B cell (primary cell): Measurements from ENCODE around the gene CDADC1. TPM values are rescaled to one million over a fixed set of nuclear protein-coding genes. Genes with fewer than 3 reads are reported as not detected.

Experiments
- ATAC-seq: fragments of 200-7000 bp; cut with Tn5 transposase; one replicate; pipeline ENCODE4 v1.10.0; 2021; ENCODE audit warnings: low read depth, mild to moderate bottlenecking, moderate number of reproducible peaks, moderate library complexity
- CTCF ChIA-PET: fragments of 350-600 bp; sonication (Branson Sonifier 250); formaldehyde crosslinking; loops from one replicate; lab custom pipeline; 2021; ENCODE audit warnings: antibody characterized with exemption, inconsistent platforms; lab: Charles Lee
- POLR2A ChIA-PET: fragments of 350-600 bp; sonication (Branson Sonifier 250); formaldehyde crosslinking; loops from one replicate; lab custom pipeline; 2021; ENCODE audit warnings: antibody characterized with exemption; lab: Charles Lee
- DNase-seq: peaks from one replicate; pipeline ENCODE4 v3.0.0; 2013
- H2AFZ ChIP-seq: 2 replicates; pipeline ENCODE4 v1.6.1; 2012; ENCODE audit warnings: mild to moderate bottlenecking, low read depth, low read length; ENCODE audit not compliant: insufficient read depth, poor library complexity, severe bottlenecking
- H3K27ac ChIP-seq, 2 donors: 1 replicate in 1 of 2; 2 replicates in 1 of 2; pipeline ENCODE4 v1.5.1; 2012 to 2013; ENCODE audit warnings: low read length in 2 of 2, mild to moderate bottlenecking in 2 of 2, moderate library complexity in 1 of 2
- H3K27me3 ChIP-seq, 4 experiments: fragments of 200-600 bp in 1 of 4; sonication (generic) in 1 of 4; replicated peaks in 1 of 4; 1 replicate in 2 of 4; 2 replicates in 2 of 4; pipeline versions ENCODE4 v1.6.1 to v1.7.0; 2013 to 2016; ENCODE audit warnings: low read length in 3 of 4, mild to moderate bottlenecking in 2 of 4, mixed read lengths in 1 of 4, moderate library complexity in 1 of 4; ENCODE audit not compliant: insufficient read depth in 4 of 4, control insufficient read depth in 3 of 4; ENCODE audit errors: control extremely low read depth in 1 of 4
- H3K36me3 ChIP-seq, 2 experiments: replicated peaks in 1 of 2; 1 replicate in 1 of 2; 2 replicates in 1 of 2; pipeline versions ENCODE4 v1.6.1 to v1.7.1; 2013; ENCODE audit warnings: low read length in 1 of 2; ENCODE audit not compliant: insufficient read depth in 2 of 2, control insufficient read depth in 1 of 2; ENCODE audit errors: control extremely low read depth in 1 of 2, extremely low read depth in 1 of 2
- H3K4me1 ChIP-seq, 2 donors: fragments of 200-600 bp in 1 of 2; sonication (generic) in 1 of 2; 1 replicate in 1 of 2; 2 replicates in 1 of 2; pipeline versions ENCODE4 v1.5.1 to v1.6.1; 2013 to 2017; ENCODE audit warnings: low read length in 2 of 2; ENCODE audit not compliant: control insufficient read depth in 2 of 2, insufficient read depth in 2 of 2
- H3K4me2 ChIP-seq: replicated peaks from 2 replicates; pipeline ENCODE3; 2012; ENCODE audit warnings: mild to moderate bottlenecking, low read depth, low read length; ENCODE audit not compliant: poor library complexity, severe bottlenecking
- H3K4me3 ChIP-seq, 5 experiments: fragments of 200-600 bp in 1 of 5; sonication (generic) in 1 of 5; 1 replicate in 3 of 5; 2 replicates in 2 of 5; pipeline versions ENCODE4 v1.5.1 to v1.7.0; 2011 to 2016; ENCODE audit warnings: low read length in 4 of 5, mild to moderate bottlenecking in 4 of 5, low read depth in 2 of 5, control low read depth in 1 of 5, moderate library complexity in 1 of 5; ENCODE audit not compliant: insufficient read depth in 1 of 5; ENCODE audit errors: control extremely low read depth in 1 of 5, extremely low read depth in 1 of 5
- H3K79me2 ChIP-seq: fragments of 200-600 bp; sonication (generic); one replicate; pipeline ENCODE4 v1.6.0; 2016; ENCODE audit warnings: low read length; ENCODE audit not compliant: control insufficient read depth, insufficient read depth
- H3K9ac ChIP-seq: fragments of 200-600 bp; sonication (generic); 2 replicates; pipeline ENCODE4 v1.6.1; 2017; ENCODE audit warnings: mild to moderate bottlenecking, low read length, moderate library complexity
- H3K9me3 ChIP-seq, 3 donors: one replicate each; pipeline versions ENCODE4 v1.6.1 to v1.7.1; 2013; ENCODE audit warnings: low read length in 2 of 3; ENCODE audit not compliant: control insufficient read depth in 2 of 3, insufficient read depth in 1 of 3; ENCODE audit errors: control extremely low read depth in 1 of 3
- H4K20me1 ChIP-seq: 2 replicates; pipeline ENCODE4 v1.6.0; 2012; ENCODE audit warnings: mild to moderate bottlenecking, low read length; ENCODE audit not compliant: insufficient read depth, control insufficient read depth, poor library complexity, severe bottlenecking
- H3K27ac Mint-ChIP-seq: one replicate; pipeline ENCODE4 v1.8.0; 2021; ENCODE audit warnings: mixed read lengths
- H3K27me3 Mint-ChIP-seq: one replicate; pipeline ENCODE4 v1.8.0; 2021; ENCODE audit warnings: mixed read lengths
- H3K4me1 Mint-ChIP-seq: one replicate; pipeline ENCODE4 v1.8.0; 2021; ENCODE audit warnings: mixed read lengths
- H3K4me3 Mint-ChIP-seq: one replicate; pipeline ENCODE4 v1.8.0; 2021; ENCODE audit warnings: mixed read lengths
- H3K9me3 Mint-ChIP-seq: one replicate; pipeline ENCODE4 v1.8.0; 2022; ENCODE audit warnings: mixed read lengths; ENCODE audit not compliant: insufficient read depth
- CTCF ChIP-seq: fragments of 200-600 bp; IDR thresholded peaks from one replicate; pipeline ENCODE4 v1.8.0; 2022; ENCODE audit warnings: antibody characterized with exemption, mild to moderate bottlenecking
- EZH2 ChIP-seq: IDR thresholded peaks from 2 replicates; pipeline ENCODE4 v1.6.1; 2012; ENCODE audit warnings: borderline replicate concordance, low read depth, mild to moderate bottlenecking, moderate library complexity, low read length; ENCODE audit not compliant: insufficient read depth, poor library complexity, severe bottlenecking
- WGBS: methylation state at CpG from one replicate; pipeline ENCODE4 v1.1.5; 2013; ENCODE audit warnings: missing lambda C conversion rate; ENCODE audit not compliant: insufficient coverage; 5-methylcytosine and 5-hydroxymethylcytosine counted together
- intact Hi-C: fragments of 100-400 bp; cut with micrococcal nuclease; formaldehyde crosslinking; loops from one replicate; pipeline ENCODE4 v1.10.0; 2022
- polyA plus RNA-seq: library from polyadenylated mRNA; depleted of rRNA; stranded (reverse); fragments of >200 nt; gene quantifications from 2 replicates; pipeline ENCODE4 v1.2.3, GENCODE V29; 2012
- total RNA-seq, 2 donors: library from RNA; stranded (reverse); fragments of 120-200 nt in 1 of 2; gene quantifications; 1 replicate in 1 of 2; 2 replicates in 1 of 2; pipeline versions ENCODE4 v1.2.3 to v1.2.4, GENCODE V29; 2013 to 2022

The CDADC1 gene
- total and polyA plus RNA-seq, 2 donors (not counting 1 experiment from before 2014, with no cell fraction given): 3.0 to 14.5 TPM

DNA sequence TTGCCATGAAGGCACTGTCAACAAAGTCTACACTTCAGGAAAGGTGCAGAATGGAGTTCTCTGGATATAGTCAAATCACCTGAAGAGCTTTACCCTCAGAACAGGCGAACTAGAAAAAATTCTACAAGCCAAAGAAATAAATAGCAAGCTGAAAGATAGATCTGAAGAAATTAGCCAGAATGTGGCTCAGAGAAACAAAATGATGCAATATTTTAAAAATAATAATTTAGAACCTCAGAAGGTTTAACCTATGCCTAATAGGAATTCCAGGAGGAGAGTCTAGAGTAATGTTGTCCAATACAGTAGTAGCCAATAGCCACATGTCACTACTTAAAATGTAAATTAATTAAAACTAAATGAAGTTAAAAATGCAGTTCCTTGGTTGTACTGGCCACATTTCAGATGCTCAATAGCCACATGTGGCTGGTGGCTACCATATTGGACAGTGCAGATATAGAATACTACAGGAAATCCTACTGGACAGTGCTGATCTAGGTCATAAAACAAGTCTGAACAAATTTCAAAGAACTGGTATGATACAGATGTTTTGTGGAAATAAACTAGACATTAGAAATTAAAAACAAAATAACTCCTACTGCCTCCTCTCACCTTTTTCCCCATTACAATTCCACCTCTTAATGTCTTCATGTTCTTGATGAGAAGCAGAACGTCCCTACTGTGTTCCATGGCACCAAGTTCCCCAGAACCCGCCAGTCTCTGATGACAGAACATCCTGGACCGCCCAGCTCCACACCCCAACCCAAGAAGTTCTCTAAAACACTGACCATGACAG lies 679 bp upstream of the CDADC1 start:
- peaks cover 4% of the 10 kb centered on the region for H3K79me2 ChIP-seq
- 0% methylated on average over 3 of the region's 4 CpGs for WGBS
- Mint-ChIP-seq H3K27me3 (no peaks in the 10 kb centered on the region), H3K27ac (peak overlapping the region; percentile 97), H3K9me3 (no peaks in the 10 kb centered on the region), H3K4me3 (peak overlapping the region; percentile 100), H3K4me1 (peaks cover 26% of the 10 kb centered on the region)
- ChIA-PET CTCF (interaction anchor here (1.0 to 1.4 kb wide), 4 partner anchors 16 to 36 kb away, joined by 3 to 4 read pairs (median 4); no protein-coding TSS in a partner anchor), POLR2A (interaction anchor here (1.4 to 1.7 kb wide), 2 partner anchors 11 to 339 kb away, joined by 7 to 8 read pairs; partner anchors contain the start of gene RCBTB1)
- H4K20me1 ChIP-seq: no peaks in the 10 kb centered on the region
- ATAC-seq: peak; percentile 29
- H3K27me3 ChIP-seq: no peaks in the 10 kb centered on the region
- no peak for DNase-seq
- peak overlapping the region; percentile 76 to 86 for H3K27ac ChIP-seq
- intact Hi-C loops: loop anchor here (1.0 to 5.0 kb wide), 6 partner anchors 11 to 546 kb away; partner anchors contain the start of genes CAB39L, FNDC3A, RCBTB1 and SETDB2
- no peaks in the 10 kb centered on the region for H3K36me3 ChIP-seq
- peaks cover 10 to 11% of the 10 kb centered on the region in 2 donors for H3K4me1 ChIP-seq
- TF ChIP-seq EZH2 (no peak), CTCF (no peak)
- peak overlapping the region; percentile 80 for H3K4me2 ChIP-seq
- peak overlapping the region; percentile 94 for H2AFZ ChIP-seq
- H3K9ac ChIP-seq: peak overlapping the region; percentile 87
- H3K9me3 ChIP-seq: peaks cover 0 to 5% (median 0%) of the 10 kb centered on the region in 3 donors
- peak overlapping the region; percentile 86 to 92 (median 89) for H3K4me3 ChIP-seq
